ENCODE results near the gene CASS4. TPM values are rescaled to one million over a fixed set of nuclear protein-coding genes. Genes with fewer than 3 reads are reported as not detected.

The CASS4 gene
- total and polyA plus RNA-seq, 9 of the 15 experiments (the other 6 are each of a cell fraction or from before 2014, with no cell fraction given), result 8.1 to 53.8 (median 26.7) TPM

- TF ChIP-seq, protein P1, sequence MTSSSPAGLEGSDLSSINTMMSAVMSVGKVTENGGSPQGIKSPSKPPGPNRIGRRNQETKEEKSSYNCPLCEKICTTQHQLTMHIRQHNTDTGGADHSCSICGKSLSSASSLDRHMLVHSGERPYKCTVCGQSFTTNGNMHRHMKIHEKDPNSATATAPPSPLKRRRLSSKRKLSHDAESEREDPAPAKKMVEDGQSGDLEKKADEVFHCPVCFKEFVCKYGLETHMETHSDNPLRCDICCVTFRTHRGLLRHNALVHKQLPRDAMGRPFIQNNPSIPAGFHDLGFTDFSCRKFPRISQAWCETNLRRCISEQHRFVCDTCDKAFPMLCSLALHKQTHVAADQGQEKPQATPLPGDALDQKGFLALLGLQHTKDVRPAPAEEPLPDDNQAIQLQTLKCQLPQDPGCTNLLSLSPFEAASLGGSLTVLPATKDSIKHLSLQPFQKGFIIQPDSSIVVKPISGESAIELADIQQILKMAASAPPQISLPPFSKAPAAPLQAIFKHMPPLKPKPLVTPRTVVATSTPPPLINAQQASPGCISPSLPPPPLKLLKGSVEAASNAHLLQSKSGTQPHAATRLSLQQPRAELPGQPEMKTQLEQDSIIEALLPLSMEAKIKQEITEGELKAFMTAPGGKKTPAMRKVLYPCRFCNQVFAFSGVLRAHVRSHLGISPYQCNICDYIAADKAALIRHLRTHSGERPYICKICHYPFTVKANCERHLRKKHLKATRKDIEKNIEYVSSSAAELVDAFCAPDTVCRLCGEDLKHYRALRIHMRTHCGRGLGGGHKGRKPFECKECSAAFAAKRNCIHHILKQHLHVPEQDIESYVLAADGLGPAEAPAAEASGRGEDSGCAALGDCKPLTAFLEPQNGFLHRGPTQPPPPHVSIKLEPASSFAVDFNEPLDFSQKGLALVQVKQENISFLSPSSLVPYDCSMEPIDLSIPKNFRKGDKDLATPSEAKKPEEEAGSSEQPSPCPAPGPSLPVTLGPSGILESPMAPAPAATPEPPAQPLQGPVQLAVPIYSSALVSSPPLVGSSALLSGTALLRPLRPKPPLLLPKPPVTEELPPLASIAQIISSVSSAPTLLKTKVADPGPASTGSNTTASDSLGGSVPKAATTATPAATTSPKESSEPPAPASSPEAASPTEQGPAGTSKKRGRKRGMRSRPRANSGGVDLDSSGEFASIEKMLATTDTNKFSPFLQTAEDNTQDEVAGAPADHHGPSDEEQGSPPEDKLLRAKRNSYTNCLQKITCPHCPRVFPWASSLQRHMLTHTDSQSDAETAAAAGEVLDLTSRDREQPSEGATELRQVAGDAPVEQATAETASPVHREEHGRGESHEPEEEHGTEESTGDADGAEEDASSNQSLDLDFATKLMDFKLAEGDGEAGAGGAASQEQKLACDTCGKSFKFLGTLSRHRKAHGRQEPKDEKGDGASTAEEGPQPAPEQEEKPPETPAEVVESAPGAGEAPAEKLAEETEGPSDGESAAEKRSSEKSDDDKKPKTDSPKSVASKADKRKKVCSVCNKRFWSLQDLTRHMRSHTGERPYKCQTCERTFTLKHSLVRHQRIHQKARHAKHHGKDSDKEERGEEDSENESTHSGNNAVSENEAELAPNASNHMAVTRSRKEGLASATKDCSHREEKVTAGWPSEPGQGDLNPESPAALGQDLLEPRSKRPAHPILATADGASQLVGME (CRISPR knock-in tag; IDR thresholded peaks at IDR 0.05), result no peak
- peak; percentile 43 for TF ChIP-seq POLR2G (IDR thresholded peaks at IDR 0.05; ENCODE audit: low read depth, low read length)
- TF ChIP-seq PREB (CRISPR knock-in tag; IDR thresholded peaks at IDR 0.05), result no peak
- 0 out of 2 replicates have a peak, but pooled peaks have one; percentile 37 for TF ChIP-seq HNRNPL (IDR thresholded peaks at IDR 0.05; ENCODE audit: low read depth, low read length)
- TF ChIP-seq GTF2F1 (IDR thresholded peaks at IDR 0.05; ENCODE audit: low read depth, low read length), result no peak
- TF ChIP-seq MEF2A (IDR thresholded peaks at IDR 0.05; ENCODE audit: control insufficient read depth, low read depth, low read length), result no peak
- TF ChIP-seq, protein P2, sequence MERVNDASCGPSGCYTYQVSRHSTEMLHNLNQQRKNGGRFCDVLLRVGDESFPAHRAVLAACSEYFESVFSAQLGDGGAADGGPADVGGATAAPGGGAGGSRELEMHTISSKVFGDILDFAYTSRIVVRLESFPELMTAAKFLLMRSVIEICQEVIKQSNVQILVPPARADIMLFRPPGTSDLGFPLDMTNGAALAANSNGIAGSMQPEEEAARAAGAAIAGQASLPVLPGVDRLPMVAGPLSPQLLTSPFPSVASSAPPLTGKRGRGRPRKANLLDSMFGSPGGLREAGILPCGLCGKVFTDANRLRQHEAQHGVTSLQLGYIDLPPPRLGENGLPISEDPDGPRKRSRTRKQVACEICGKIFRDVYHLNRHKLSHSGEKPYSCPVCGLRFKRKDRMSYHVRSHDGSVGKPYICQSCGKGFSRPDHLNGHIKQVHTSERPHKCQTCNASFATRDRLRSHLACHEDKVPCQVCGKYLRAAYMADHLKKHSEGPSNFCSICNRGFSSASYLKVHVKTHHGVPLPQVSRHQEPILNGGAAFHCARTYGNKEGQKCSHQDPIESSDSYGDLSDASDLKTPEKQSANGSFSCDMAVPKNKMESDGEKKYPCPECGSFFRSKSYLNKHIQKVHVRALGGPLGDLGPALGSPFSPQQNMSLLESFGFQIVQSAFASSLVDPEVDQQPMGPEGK (CRISPR knock-in tag; IDR thresholded peaks at IDR 0.05; ENCODE audit: borderline replicate concordance), result no peak
- TF ChIP-seq TBP (optimal IDR thresholded peaks at IDR 0.05; ENCODE audit: low read depth, low read length), result no peak
- no peak for TF ChIP-seq ERF (CRISPR knock-in tag; IDR thresholded peaks at IDR 0.05)
- TF ChIP-seq ZC3H4 (CRISPR knock-in tag; IDR thresholded peaks at IDR 0.05; ENCODE audit: borderline replicate concordance), result no peak
- TF ChIP-seq BRD4 (IDR thresholded peaks at IDR 0.05), result no peak
- peak; percentile 87 for TF ChIP-seq ZNF395 (CRISPR knock-in tag; IDR thresholded peaks at IDR 0.05)
- no peak for TF ChIP-seq POLR3G (IDR thresholded peaks at IDR 0.05; ENCODE audit: extremely low read depth, insufficient read length, insufficient replicate concordance)
- no peak for TF ChIP-seq MCM7 (IDR thresholded peaks at IDR 0.05)
- TF ChIP-seq ZNF3 (CRISPR knock-in tag; IDR thresholded peaks at IDR 0.05), result no peak
- TF ChIP-seq CBX2 (IDR thresholded peaks at IDR 0.05; ENCODE audit: insufficient read depth, low read length, poor library complexity, severe bottlenecking), result no peak
Measured at GRCh38 chr20:56362833-56363413, 49.1 kb upstream of the CASS4 start (continued).
